DND-41 (cell line): ENCODE data around the gene SLC6A12.

Experiments used
- ATAC-seq: fragments of 200-7000 bp; cut with Tn5 transposase; 3 replicates; pipeline ENCODE4 v1.9.1; 2021; ENCODE audit warnings: low read depth; ENCODE audit not compliant: insufficient read depth
- DNase-seq: peaks from one replicate; pipeline ENCODE4 v3.0.0-alpha.2; 2020
- H2AFZ ChIP-seq: 2 replicates; pipeline ENCODE4 v1.6.0; 2012; ENCODE audit warnings: low read depth, low read length
- H3K27ac ChIP-seq: 2 replicates; pipeline ENCODE4 v1.5.1; 2012; ENCODE audit warnings: low read length, inconsistent platforms
- H3K27me3 ChIP-seq: fragments of 200-600 bp; sonication (generic); 2 replicates; pipeline ENCODE4 v1.6.0; 2012; ENCODE audit warnings: low read length, mild to moderate bottlenecking, inconsistent platforms; ENCODE audit not compliant: insufficient read depth, poor library complexity
- H3K36me3 ChIP-seq: 2 replicates; pipeline ENCODE4 v1.5.1; 2012; ENCODE audit warnings: low read length, inconsistent platforms; ENCODE audit not compliant: insufficient read depth
- H3K4me1 ChIP-seq: 2 replicates; pipeline ENCODE4 v1.5.1; 2012; ENCODE audit warnings: mild to moderate bottlenecking, low read length; ENCODE audit not compliant: insufficient read depth
- H3K4me2 ChIP-seq: 2 replicates; pipeline ENCODE4 v1.6.0; 2012; ENCODE audit warnings: mild to moderate bottlenecking, moderate library complexity, low read length, inconsistent platforms; ENCODE audit not compliant: insufficient read depth
- H3K4me3 ChIP-seq, 2 experiments: fragments of 200-600 bp in 1 of 2; shearing (Covaris generic) in 1 of 2; 2 replicates each; pipeline ENCODE4 v1.5.1; 2012 to 2016; ENCODE audit warnings: inconsistent platforms in 2 of 2, low read length in 2 of 2, mild to moderate bottlenecking in 2 of 2, low read depth in 1 of 2, moderate library complexity in 1 of 2
- H3K79me2 ChIP-seq: 2 replicates; pipeline ENCODE4 v1.6.0; 2012; ENCODE audit warnings: low read length, inconsistent platforms; ENCODE audit not compliant: insufficient read depth
- H3K9ac ChIP-seq: 2 replicates; pipeline ENCODE4 v1.6.0; 2012; ENCODE audit warnings: low read depth, mild to moderate bottlenecking, inconsistent platforms, low read length, moderate library complexity
- H3K9me3 ChIP-seq: 2 replicates; pipeline ENCODE4 v1.5.1; 2012; ENCODE audit warnings: low read length, moderate library complexity, mild to moderate bottlenecking, inconsistent platforms; ENCODE audit not compliant: insufficient read depth, severe bottlenecking
- H4K20me1 ChIP-seq: 2 replicates; pipeline ENCODE4 v1.6.0; 2012; ENCODE audit warnings: low read length; ENCODE audit not compliant: insufficient read depth
- EZH2 ChIP-seq: IDR thresholded peaks from 3 replicates; pipeline ENCODE4 v1.6.1; 2012; ENCODE audit warnings: borderline replicate concordance, low read depth, mild to moderate bottlenecking, moderate library complexity, low read length, inconsistent platforms; ENCODE audit not compliant: severe bottlenecking
- TF ChIP-seq, protein P1 (sequence below): IDR thresholded peaks from 2 replicates; pipeline ENCODE4 v1.5.1; 2012; ENCODE audit warnings: borderline replicate concordance, low read length, moderate library complexity, mild to moderate bottlenecking; ENCODE audit not compliant: poor library complexity, severe bottlenecking; ENCODE audit errors: extremely low read depth

SLC6A12 gene

DNA sequence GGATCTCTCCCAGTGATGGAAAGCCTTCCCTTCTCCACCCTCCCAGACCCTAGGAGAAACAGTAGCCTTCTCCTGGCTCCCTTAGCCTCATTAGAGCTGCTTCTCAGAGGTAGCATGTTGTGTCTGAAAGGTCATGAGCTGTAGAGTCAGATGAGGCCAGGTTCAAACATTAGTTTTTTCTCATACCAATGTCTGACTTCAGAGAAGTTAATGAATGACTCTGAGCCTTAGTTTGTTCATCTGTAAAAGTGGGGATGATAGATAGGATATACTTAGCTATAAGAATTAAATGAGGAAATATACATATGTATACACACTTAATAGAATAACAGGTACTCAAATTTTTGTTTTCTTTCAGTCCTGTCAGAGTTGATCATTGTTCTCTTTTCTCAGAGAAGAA lies 48.2 kb upstream of the SLC6A12 start:
- Histone ChIP-seq H3K9me3 (no peaks in the 10 kb centered on the region), H3K4me3 (no peak overlapping the region), H3K9ac (no peak overlapping the region), H2AFZ (no peak overlapping the region), H3K27me3 (peaks cover 4% of the 10 kb centered on the region), H3K36me3 (no peaks in the 10 kb centered on the region), H3K4me2 (no peak overlapping the region), H3K27ac (no peak overlapping the region), H3K4me1 (no peaks in the 10 kb centered on the region), H4K20me1 (no peaks in the 10 kb centered on the region), H3K79me2 (no peaks in the 10 kb centered on the region)
- TF ChIP-seq, protein P1, sequence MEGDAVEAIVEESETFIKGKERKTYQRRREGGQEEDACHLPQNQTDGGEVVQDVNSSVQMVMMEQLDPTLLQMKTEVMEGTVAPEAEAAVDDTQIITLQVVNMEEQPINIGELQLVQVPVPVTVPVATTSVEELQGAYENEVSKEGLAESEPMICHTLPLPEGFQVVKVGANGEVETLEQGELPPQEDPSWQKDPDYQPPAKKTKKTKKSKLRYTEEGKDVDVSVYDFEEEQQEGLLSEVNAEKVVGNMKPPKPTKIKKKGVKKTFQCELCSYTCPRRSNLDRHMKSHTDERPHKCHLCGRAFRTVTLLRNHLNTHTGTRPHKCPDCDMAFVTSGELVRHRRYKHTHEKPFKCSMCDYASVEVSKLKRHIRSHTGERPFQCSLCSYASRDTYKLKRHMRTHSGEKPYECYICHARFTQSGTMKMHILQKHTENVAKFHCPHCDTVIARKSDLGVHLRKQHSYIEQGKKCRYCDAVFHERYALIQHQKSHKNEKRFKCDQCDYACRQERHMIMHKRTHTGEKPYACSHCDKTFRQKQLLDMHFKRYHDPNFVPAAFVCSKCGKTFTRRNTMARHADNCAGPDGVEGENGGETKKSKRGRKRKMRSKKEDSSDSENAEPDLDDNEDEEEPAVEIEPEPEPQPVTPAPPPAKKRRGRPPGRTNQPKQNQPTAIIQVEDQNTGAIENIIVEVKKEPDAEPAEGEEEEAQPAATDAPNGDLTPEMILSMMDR, result no peak
- TF ChIP-seq EZH2, result no peak
- DNase-seq (no peak), ATAC-seq (no peak)

GRCh38 chr12:257521-258321 lies 43.8 kb upstream of the SLC6A12 start:
- TF ChIP-seq EZH2, result no peak
- TF ChIP-seq, protein P1, result no peak
- no peaks in the 10 kb centered on the region for H3K79me2 ChIP-seq
- no peak overlapping the region for H2AFZ ChIP-seq
- no peak overlapping the region for H3K4me3 ChIP-seq
- DNase-seq, result no peak
- H3K27ac ChIP-seq, result no peak overlapping the region
- peaks cover 7% of the 10 kb centered on the region for H3K27me3 ChIP-seq
- H3K9me3 ChIP-seq, result no peaks in the 10 kb centered on the region
- H3K4me2 ChIP-seq, result no peak overlapping the region
- H3K9ac ChIP-seq, result no peak overlapping the region
- no peaks in the 10 kb centered on the region for H3K36me3 ChIP-seq
- ATAC-seq, result no peak
- no peaks in the 10 kb centered on the region for H4K20me1 ChIP-seq
- no peaks in the 10 kb centered on the region for H3K4me1 ChIP-seq

DNA sequence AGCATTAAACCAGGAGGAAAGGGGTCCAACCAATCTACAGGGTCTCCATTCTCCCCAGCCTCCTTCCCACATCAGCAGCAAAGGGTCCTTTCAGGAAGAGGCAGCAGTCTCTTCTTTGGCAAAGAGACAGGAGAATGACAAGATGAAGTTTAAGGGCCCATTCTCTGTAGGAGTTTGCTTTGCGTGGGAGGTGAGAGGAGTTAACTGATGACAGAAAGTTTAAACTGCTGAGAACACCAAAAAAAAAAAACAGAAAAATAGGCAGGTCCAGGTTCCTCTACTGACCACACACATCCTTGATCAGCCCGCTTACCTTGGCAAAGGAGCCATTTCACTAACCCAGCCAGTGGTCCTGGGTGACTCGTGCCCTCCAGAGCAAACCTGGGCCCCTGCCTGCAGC lies 43.0 kb upstream of the SLC6A12 start:
- Histone ChIP-seq H3K4me1 (no peaks in the 10 kb centered on the region), H3K4me2 (no peak overlapping the region), H3K27me3 (peaks cover 7% of the 10 kb centered on the region), H2AFZ (no peak overlapping the region), H3K9ac (no peak overlapping the region), H3K27ac (no peak overlapping the region), H4K20me1 (no peaks in the 10 kb centered on the region), H3K36me3 (no peaks in the 10 kb centered on the region), H3K79me2 (no peaks in the 10 kb centered on the region), H3K9me3 (no peaks in the 10 kb centered on the region), H3K4me3 (no peak overlapping the region)
- no peak for ATAC-seq
- DNase-seq, result no peak
- TF ChIP-seq EZH2, result no peak
- TF ChIP-seq, protein P1, result no peak
